GM12864 (cell line): ENCODE data around the gene DHX15.

Experiments used
- DNase-seq: peaks from one replicate; pipeline ENCODE4 v3.0.0-alpha.2; 2011; ENCODE audit warnings: low read depth
- H3K4me3 ChIP-seq: 2 replicates; pipeline ENCODE4 v1.5.1; 2011; ENCODE audit warnings: mild to moderate bottlenecking, low read depth, low read length, control low read depth
- CTCF ChIP-seq: IDR thresholded peaks from 2 replicates; pipeline ENCODE4 v1.5.1; 2011; ENCODE audit warnings: low read depth, mild to moderate bottlenecking, moderate library complexity, low read length, control low read depth, inconsistent platforms; ENCODE audit errors: missing control alignments

DHX15 gene

GRCh38 chr4:24529555-24529954 lies 54.8 kb downstream of the DHX15 start:
- no peak overlapping the region for H3K4me3 ChIP-seq
- no peak for DNase-seq
- TF ChIP-seq CTCF, result no peak

- no peak for TF ChIP-seq CTCF
- no peak overlapping the region for H3K4me3 ChIP-seq
- DNase-seq, result no peak
Observed at GRCh38 chr4:24527371-24527770, 57.0 kb downstream of the DHX15 start.

- DNase-seq, result no peak
- H3K4me3 ChIP-seq, result no peak overlapping the region
- no peak for TF ChIP-seq CTCF
Observed at GRCh38 chr4:24521544-24521943, 62.8 kb downstream of the DHX15 start.

GRCh38 chr4:24519649-24520048 lies 64.7 kb downstream of the DHX15 start:
- no peak for DNase-seq
- no peak overlapping the region for H3K4me3 ChIP-seq
- no peak for TF ChIP-seq CTCF

GRCh38 chr4:24517676-24518075 lies 66.7 kb downstream of the DHX15 start:
- no peak for TF ChIP-seq CTCF
- DNase-seq, result no peak
- no peak overlapping the region for H3K4me3 ChIP-seq

- no peak for TF ChIP-seq CTCF
- no peak overlapping the region for H3K4me3 ChIP-seq
- no peak for DNase-seq
Observed at GRCh38 chr4:24516926-24517325, 67.4 kb downstream of the DHX15 start.

- H3K4me3 ChIP-seq, result no peak overlapping the region
- TF ChIP-seq CTCF, result no peak
- DNase-seq, result no peak
Observed at GRCh38 chr4:24515698-24516097, 68.7 kb downstream of the DHX15 start.
